GM12878 (cell line): Measurements from ENCODE around the gene RP9. TPM values are rescaled to one million over a fixed set of nuclear protein-coding genes. Genes with fewer than 3 reads are reported as not detected.

ENCODE experiments used
- ATAC-seq: fragments of 200-7000 bp; cut with Tn5 transposase; 3 replicates; pipeline ENCODE4 v1.9.1; 2020; ENCODE audit warnings: mild to moderate bottlenecking, moderate library complexity
- BruUV-seq: library from RNA; stranded (reverse); fragments of 400-500 nt; replicated peaks from 2 replicates; lab custom pipeline; 2021; lab: Mats Ljungman, UMichigan
- CTCF ChIA-PET: fragments of 300-600 bp; sonication (Branson Sonifier 250); formaldehyde crosslinking; extraction: SDS; loops from one replicate; lab custom pipeline; 2021; ENCODE audit warnings: inconsistent platforms; lab: Yijun Ruan, JAX
- POLR2A ChIA-PET: fragments of 350-600 bp; formaldehyde crosslinking; extraction: SDS; loops from one replicate; lab custom pipeline; 2021; ENCODE audit warnings: inconsistent platforms; lab: Charles Lee
- RAD21 ChIA-PET: fragments of 300-600 bp; sonication (Branson Sonifier 250); formaldehyde crosslinking; loops from one replicate; lab custom pipeline; 2023; ENCODE audit warnings: antibody characterized with exemption; ENCODE audit not compliant: unreplicated experiment; lab: Charles Lee
- SMC1A ChIA-PET: fragments of 300-600 bp; sonication (Branson Sonifier 250); formaldehyde crosslinking; loops from one replicate; lab custom pipeline; 2023; ENCODE audit not compliant: unreplicated experiment, uncharacterized antibody; lab: Charles Lee
- DNase-seq: peaks from one replicate; pipeline ENCODE4 v3.0.0-alpha.2; 2011; ENCODE audit warnings: low read depth, low spot score
- FAIRE-seq: peaks from 3 replicates; lab custom pipeline; 2011; peaks lifted over from hg19 to GRCh38; lab: Jason Lieb, UNC
- H2AFZ ChIP-seq: 2 replicates; pipeline ENCODE4 v1.6.0; 2011; ENCODE audit warnings: low read depth, low read length, control low read depth; ENCODE audit not compliant: control insufficient read depth
- H3K27ac ChIP-seq: 2 replicates; pipeline ENCODE4 v1.5.1; 2011; ENCODE audit warnings: control low read depth; ENCODE audit not compliant: control insufficient read depth, insufficient read depth
- H3K27me3 ChIP-seq, 2 experiments: replicated peaks in 1 of 2; 2 replicates each; pipeline versions ENCODE4 v1.6.0 to v1.6.1; 2011; ENCODE audit warnings: low read length in 1 of 2; ENCODE audit not compliant: control insufficient read depth in 2 of 2, insufficient read depth in 2 of 2
- H3K36me3 ChIP-seq, 2 experiments: 2 replicates each; pipeline ENCODE4 v1.5.1; 2011; ENCODE audit warnings: low read length in 1 of 2; ENCODE audit not compliant: control insufficient read depth in 2 of 2, insufficient read depth in 2 of 2
- H3K4me1 ChIP-seq: 2 replicates; pipeline ENCODE4 v1.6.1; 2011; ENCODE audit warnings: mild to moderate bottlenecking, low read length, moderate library complexity, mixed read lengths; ENCODE audit not compliant: control insufficient read depth, insufficient read depth
- H3K4me2 ChIP-seq: 2 replicates; pipeline ENCODE4 v1.6.0; 2011; ENCODE audit warnings: control low read depth; ENCODE audit not compliant: control insufficient read depth, insufficient read depth
- H3K4me3 ChIP-seq: fragments of 200-600 bp; sonication (generic); 2 replicates; pipeline ENCODE4 v1.5.1; 2016
- H3K79me2 ChIP-seq: 2 replicates; pipeline ENCODE4 v1.6.0; 2011; ENCODE audit warnings: low read length; ENCODE audit not compliant: control insufficient read depth, insufficient read depth
- H3K9ac ChIP-seq: 2 replicates; pipeline ENCODE4 v1.8.0; 2011; ENCODE audit warnings: low read length, control low read depth, mixed read lengths; ENCODE audit not compliant: control insufficient read depth, insufficient read depth
- H3K9me3 ChIP-seq: replicated peaks from 3 replicates; pipeline ENCODE4 v1.5.1; 2011; ENCODE audit warnings: mild to moderate bottlenecking, low read length; ENCODE audit not compliant: control insufficient read depth, insufficient read depth
- H4K20me1 ChIP-seq: 2 replicates; pipeline ENCODE4 v1.6.0; 2011; ENCODE audit not compliant: control insufficient read depth, insufficient read depth
- CHD1 ChIP-seq: IDR thresholded peaks from 2 replicates; pipeline ENCODE4 v1.6.1; 2012; ENCODE audit warnings: low read depth, low read length, improper control_type of control experiment
- EGR1 ChIP-seq, 2 experiments: IDR thresholded peaks; 1 replicate in 1 of 2; 2 replicates in 1 of 2; pipeline ENCODE4 v1.6.1; 2011 to 2012; ENCODE audit warnings: low read depth in 2 of 2, low read length in 2 of 2, borderline replicate concordance in 1 of 2, mild to moderate bottlenecking in 1 of 2, moderate library complexity in 1 of 2
- SP1 ChIP-seq: IDR thresholded peaks from one replicate; pipeline ENCODE4 v1.6.1; 2011; ENCODE audit warnings: low read depth, low read length
- ZNF217 ChIP-seq: fragments of 450-650 bp; IDR thresholded peaks from 2 replicates; pipeline ENCODE4 v1.6.1; 2017; ENCODE audit warnings: antibody characterized with exemption, mild to moderate bottlenecking
- WGBS: methylation state at CpG from one replicate; pipeline ENCODE4 v1.1.6; 2016; ENCODE audit warnings: low lambda C conversion rate; ENCODE audit not compliant: insufficient replicate concordance, insufficient coverage; ENCODE audit errors: missing lambda C conversion rate; 5-methylcytosine and 5-hydroxymethylcytosine counted together
- in situ Hi-C: fragments of 300-500 bp; cut with MboI; formaldehyde crosslinking; loops from 9 replicates; pipeline ENCODE4 v1.14.3; 2018; ENCODE audit warnings: mixed read lengths
- intact Hi-C: fragments of 100-400 bp; cut with micrococcal nuclease; formaldehyde crosslinking; loops from one replicate; pipeline ENCODE4 v1.14.2; 2022; ENCODE audit not compliant: unreplicated experiment
- polyA plus RNA-seq, 11 experiments: library from polyadenylated mRNA; depleted of rRNA in 4 of 11; unstranded in 6 of 11; stranded (reverse) in 5 of 11; fragments of >200 nt; fragmentation: Nextera tagmentation in 4 of 11; fragmentation: Illumina TruSeq in 1 of 11; extraction: Ambion mirVana in 4 of 11; extraction: Trizol in 1 of 11; gene quantifications; 1 replicate in 1 of 11; 2 replicates in 10 of 11; pipeline versions ENCODE4 v1.2.1 to v1.2.3, GENCODE V29; 2011 to 2016; ENCODE audit warnings: inconsistent platforms in 2 of 11, missing spikeins in 2 of 11, low read depth in 1 of 11
- total RNA-seq, 4 experiments: library from RNA; depleted of rRNA in 3 of 4; stranded (reverse); fragments of >200 nt in 3 of 4; fragmentation: Illumina TruSeq in 1 of 4; extraction: Trizol in 1 of 4; gene quantifications; 2 replicates each; pipeline versions ENCODE4 v1.2.1 to v1.2.3, GENCODE V29; 2013 to 2021
- TF ChIP-seq, protein P1 (sequence below): IDR thresholded peaks from 2 replicates; pipeline ENCODE4 v1.6.1; 2012; ENCODE audit warnings: low read depth, low read length, improper control_type of control experiment
- TF ChIP-seq, protein P2 (sequence below): fragments of 450-650 bp; IDR thresholded peaks from 2 replicates; pipeline ENCODE4 v1.6.1; 2017; ENCODE audit warnings: low read depth, mild to moderate bottlenecking, moderate library complexity

RP9 gene
- total and polyA plus RNA-seq, 10 of the 15 experiments (the other 5 are each of a cell fraction or from before 2014, with no cell fraction given): 7.6 to 25.3 (median 16.9) TPM

DNA sequence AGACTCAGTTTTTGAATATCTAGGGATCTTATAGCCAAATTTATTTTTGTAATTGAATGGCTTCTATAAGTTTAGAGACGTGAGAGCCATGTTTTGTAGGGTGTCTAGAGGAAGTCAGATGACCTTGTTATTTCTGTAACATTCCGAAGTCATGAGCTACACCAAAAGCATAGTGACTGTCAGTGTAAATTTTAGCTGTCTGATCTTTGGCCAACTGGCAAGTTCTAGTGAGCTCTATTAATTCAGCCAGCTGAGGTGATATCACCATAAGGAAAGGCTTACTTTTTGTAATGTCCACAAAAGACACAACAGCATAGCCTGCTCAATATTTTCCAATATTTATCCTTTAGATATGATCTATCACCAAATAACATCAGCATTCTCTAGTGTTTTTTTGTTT lies 36.7 kb downstream of the RP9 start (continued):
- TF ChIP-seq, protein P1, sequence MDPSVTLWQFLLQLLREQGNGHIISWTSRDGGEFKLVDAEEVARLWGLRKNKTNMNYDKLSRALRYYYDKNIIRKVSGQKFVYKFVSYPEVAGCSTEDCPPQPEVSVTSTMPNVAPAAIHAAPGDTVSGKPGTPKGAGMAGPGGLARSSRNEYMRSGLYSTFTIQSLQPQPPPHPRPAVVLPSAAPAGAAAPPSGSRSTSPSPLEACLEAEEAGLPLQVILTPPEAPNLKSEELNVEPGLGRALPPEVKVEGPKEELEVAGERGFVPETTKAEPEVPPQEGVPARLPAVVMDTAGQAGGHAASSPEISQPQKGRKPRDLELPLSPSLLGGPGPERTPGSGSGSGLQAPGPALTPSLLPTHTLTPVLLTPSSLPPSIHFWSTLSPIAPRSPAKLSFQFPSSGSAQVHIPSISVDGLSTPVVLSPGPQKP: no peak
- TF ChIP-seq CHD1: no peak
- no peak for TF ChIP-seq EGR1 (IDR thresholded peaks at IDR 0.05; ENCODE audit: borderline replicate concordance in 1 of 2, low read depth in 2 of 2, low read length in 2 of 2)
- TF ChIP-seq, protein P2, sequence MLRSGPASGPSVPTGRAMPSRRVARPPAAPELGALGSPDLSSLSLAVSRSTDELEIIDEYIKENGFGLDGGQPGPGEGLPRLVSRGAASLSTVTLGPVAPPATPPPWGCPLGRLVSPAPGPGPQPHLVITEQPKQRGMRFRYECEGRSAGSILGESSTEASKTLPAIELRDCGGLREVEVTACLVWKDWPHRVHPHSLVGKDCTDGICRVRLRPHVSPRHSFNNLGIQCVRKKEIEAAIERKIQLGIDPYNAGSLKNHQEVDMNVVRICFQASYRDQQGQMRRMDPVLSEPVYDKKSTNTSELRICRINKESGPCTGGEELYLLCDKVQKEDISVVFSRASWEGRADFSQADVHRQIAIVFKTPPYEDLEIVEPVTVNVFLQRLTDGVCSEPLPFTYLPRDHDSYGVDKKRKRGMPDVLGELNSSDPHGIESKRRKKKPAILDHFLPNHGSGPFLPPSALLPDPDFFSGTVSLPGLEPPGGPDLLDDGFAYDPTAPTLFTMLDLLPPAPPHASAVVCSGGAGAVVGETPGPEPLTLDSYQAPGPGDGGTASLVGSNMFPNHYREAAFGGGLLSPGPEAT: no peak
- no peak for TF ChIP-seq ZNF217

DNA sequence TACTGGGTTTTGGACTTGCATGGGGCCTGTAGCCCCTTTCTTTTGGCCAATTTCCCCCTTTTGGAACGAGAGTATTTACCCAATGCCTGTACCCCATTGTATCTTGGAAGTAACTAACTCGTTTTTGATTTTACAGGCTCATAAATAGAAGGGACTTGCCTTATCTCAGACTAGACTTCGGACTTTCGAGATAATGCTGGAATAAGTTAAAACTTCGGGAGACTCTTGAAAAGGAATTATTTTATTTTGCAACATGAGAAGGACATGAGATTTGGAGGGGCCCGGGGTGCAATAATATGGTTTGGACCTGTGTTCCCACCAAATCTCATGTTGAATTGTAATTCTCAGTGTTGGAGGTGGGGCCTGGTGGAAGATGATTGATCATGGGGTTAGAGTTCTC lies 38.4 kb downstream of the RP9 start:
- no peak overlapping the region for H3K9ac ChIP-seq
- ATAC-seq (no peak), DNase-seq (no peak), FAIRE-seq (no peak)
- no peak overlapping the region for H2AFZ ChIP-seq
- no peak overlapping the region for H3K27ac ChIP-seq
- WGBS: 24% methylated on average over 6 of the region's 6 CpGs
- peaks cover 10% of the 10 kb centered on the region; the same call in 2 of the 3 replicates for H3K9me3 ChIP-seq
- H4K20me1 ChIP-seq: no peaks in the 10 kb centered on the region
- RAD21 ChIA-PET: no interaction called here
- TF ChIP-seq SP1: no peak
- H3K4me2 ChIP-seq: no peak overlapping the region
- H3K4me1 ChIP-seq: no peaks in the 10 kb centered on the region
- SMC1A ChIA-PET: no interaction called here
- H3K27me3 ChIP-seq: peaks cover 0 to 2% of the 10 kb centered on the region in 2 experiments; a peak in 1 of 4 replicates
- no TSS peak for BruUV-seq
- in situ Hi-C loops: no loop called here
- intact Hi-C loops: no loop called here
- H3K36me3 ChIP-seq: no peaks in the 10 kb centered on the region
- no peaks in the 10 kb centered on the region for H3K79me2 ChIP-seq
- no peak overlapping the region for H3K4me3 ChIP-seq
- POLR2A ChIA-PET: no interaction called here
- CTCF ChIA-PET: no interaction called here
